ENCODE measurements around the gene CEP135. TPM values are rescaled to one million over a fixed set of nuclear protein-coding genes. Genes with fewer than 3 reads are reported as not detected.

Gene CEP135
- total and polyA plus RNA-seq, 4 donors: 2.2 to 23.0 (median 5.1) TPM

GRCh38 chr4:55910140-55910539 lies 38.6 kb upstream of the CEP135 start:
- no peaks in the 10 kb centered on the region for H3K27me3 ChIP-seq (ENCODE audit: control insufficient read depth in 3 of 3, insufficient read depth in 3 of 3, low read length in 2 of 3)
- no peak overlapping the region for H3K9ac ChIP-seq (ENCODE audit: insufficient read depth in 1 of 2, low read length in 2 of 2)
- H3K9me3 ChIP-seq (ENCODE audit: control insufficient read depth in 4 of 4, insufficient read depth in 3 of 4, low read length in 3 of 4): no peaks in the 10 kb centered on the region
- H3K36me3 ChIP-seq (ENCODE audit: control insufficient read depth in 4 of 4, insufficient read depth in 4 of 4, low read length in 4 of 4): peaks cover 0 to 3% (median 0%) of the 10 kb centered on the region in 4 donors
- H3K4me3 ChIP-seq: no peak overlapping the region
- H3K4me1 ChIP-seq (ENCODE audit: control insufficient read depth in 5 of 5, insufficient read depth in 5 of 5, low read length in 5 of 5): no peaks in the 10 kb centered on the region
- H3K27ac ChIP-seq (ENCODE audit: low read depth in 1 of 2, low read length in 1 of 2): no peak overlapping the region
- WGBS, 2 donors: 93 to 96% methylated on average over 1 of the region's 1 CpG
- no peak for TF ChIP-seq CTCF (IDR thresholded peaks at IDR 0.05; ENCODE audit: control extremely low read depth, extremely low read depth)
- ATAC-seq (ENCODE audit: insufficient read depth, low FRiP score): no peak
- DNase-seq: no peak

GRCh38 chr4:55912249-55912648 lies 36.5 kb upstream of the CEP135 start:
- no peak for ATAC-seq (ENCODE audit: insufficient read depth, low FRiP score)
- no peaks in the 10 kb centered on the region for H3K4me1 ChIP-seq (ENCODE audit: control insufficient read depth in 5 of 5, insufficient read depth in 5 of 5, low read length in 5 of 5)

GRCh38 chr4:55920571-55920970 lies 28.2 kb upstream of the CEP135 start:
- H3K4me3 ChIP-seq: no peak overlapping the region
- H3K9ac ChIP-seq (ENCODE audit: insufficient read depth in 1 of 2, low read length in 2 of 2): no peak overlapping the region
- H3K27me3 ChIP-seq (ENCODE audit: control insufficient read depth in 3 of 3, insufficient read depth in 3 of 3, low read length in 2 of 3): no peaks in the 10 kb centered on the region
- no peaks in the 10 kb centered on the region for H3K36me3 ChIP-seq (ENCODE audit: control insufficient read depth in 4 of 4, insufficient read depth in 4 of 4, low read length in 4 of 4)
- no peak for ATAC-seq (ENCODE audit: insufficient read depth, low FRiP score)
- peaks cover 0 to 4% (median 0%) of the 10 kb centered on the region in 5 donors for H3K4me1 ChIP-seq (ENCODE audit: control insufficient read depth in 5 of 5, insufficient read depth in 5 of 5, low read length in 5 of 5)
- WGBS, 2 donors: 57 to 75% methylated on average over 5 of the region's 5 CpGs
- TF ChIP-seq CTCF (IDR thresholded peaks at IDR 0.05; ENCODE audit: control extremely low read depth, extremely low read depth): no peak
- no peaks in the 10 kb centered on the region for H3K9me3 ChIP-seq (ENCODE audit: control insufficient read depth in 4 of 4, insufficient read depth in 3 of 4, low read length in 3 of 4)
- H3K27ac ChIP-seq (ENCODE audit: low read depth in 1 of 2, low read length in 1 of 2): no peak overlapping the region
- no peak for DNase-seq

More at GRCh38 chr4:55912249-55912648, 36.5 kb upstream of the CEP135 start:
- no peaks in the 10 kb centered on the region for H3K36me3 ChIP-seq (ENCODE audit: control insufficient read depth in 4 of 4, insufficient read depth in 4 of 4, low read length in 4 of 4)
- H3K4me3 ChIP-seq: no peak overlapping the region
- H3K9ac ChIP-seq (ENCODE audit: insufficient read depth in 1 of 2, low read length in 2 of 2): no peak overlapping the region
- H3K27ac ChIP-seq (ENCODE audit: low read depth in 1 of 2, low read length in 1 of 2): no peak overlapping the region
- H3K27me3 ChIP-seq (ENCODE audit: control insufficient read depth in 3 of 3, insufficient read depth in 3 of 3, low read length in 2 of 3): no peaks in the 10 kb centered on the region
- H3K9me3 ChIP-seq (ENCODE audit: control insufficient read depth in 4 of 4, insufficient read depth in 3 of 4, low read length in 3 of 4): no peaks in the 10 kb centered on the region
- no peak for TF ChIP-seq CTCF (IDR thresholded peaks at IDR 0.05; ENCODE audit: control extremely low read depth, extremely low read depth)
- peak in 1 of 3 donors; percentile 18 for DNase-seq
- 80 to 94% methylated on average over 6 of the region's 6 CpGs for WGBS, 2 donors

GRCh38 chr4:55921093-55921492 lies 27.7 kb upstream of the CEP135 start:
- DNase-seq (no peak), ATAC-seq (ENCODE audit: insufficient read depth, low FRiP score) (no peak)
- no peak for TF ChIP-seq CTCF (IDR thresholded peaks at IDR 0.05; ENCODE audit: control extremely low read depth, extremely low read depth)
- Histone ChIP-seq H3K27ac (ENCODE audit: low read depth in 1 of 2, low read length in 1 of 2) (no peak overlapping the region), H3K27me3 (ENCODE audit: control insufficient read depth in 3 of 3, insufficient read depth in 3 of 3, low read length in 2 of 3) (no peaks in the 10 kb centered on the region), H3K4me3 (no peak overlapping the region), H3K9ac (ENCODE audit: insufficient read depth in 1 of 2, low read length in 2 of 2) (no peak overlapping the region), H3K4me1 (ENCODE audit: control insufficient read depth in 5 of 5, insufficient read depth in 5 of 5, low read length in 5 of 5) (peaks cover 0 to 4% (median 0%) of the 10 kb centered on the region in 5 donors), H3K9me3 (ENCODE audit: control insufficient read depth in 4 of 4, insufficient read depth in 3 of 4, low read length in 3 of 4) (no peaks in the 10 kb centered on the region), H3K36me3 (ENCODE audit: control insufficient read depth in 4 of 4, insufficient read depth in 4 of 4, low read length in 4 of 4) (no peaks in the 10 kb centered on the region)
- WGBS, 2 donors: 66 to 75% methylated on average over 3 of the region's 3 CpGs
